ENCODE measurements around the gene SLC17A8. TPM values are rescaled to one million over a fixed set of nuclear protein-coding genes. Genes with fewer than 3 reads are reported as not detected.

Gene SLC17A8
- total RNA-seq, 1 experiment from 2014 or later = not detected

DNA sequence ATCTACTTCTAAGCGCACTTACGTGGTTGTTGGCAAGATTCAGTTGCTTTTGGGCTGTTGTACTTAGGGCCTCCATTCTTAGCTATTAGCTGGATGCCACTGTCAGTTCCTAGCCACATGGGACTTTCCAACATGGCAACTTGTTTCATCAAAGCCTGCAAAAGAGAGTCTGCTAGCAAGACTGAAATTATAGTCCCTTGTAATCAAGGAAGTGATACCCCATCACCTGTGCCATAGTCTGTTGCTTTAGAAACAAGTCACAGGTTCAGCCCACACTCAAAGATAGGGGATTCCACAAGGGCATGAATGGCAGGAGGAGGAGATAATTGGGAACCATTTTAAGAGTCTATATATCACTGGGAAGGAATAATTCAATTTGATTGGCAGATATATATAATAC is 27.1 kb upstream of the SLC17A8 start:
- H3K9me3 ChIP-seq (ENCODE audit: insufficient read depth, low read depth) = no peaks in the 10 kb centered on the region
- ChIA-PET CTCF (no interaction called here), POLR2A (ENCODE audit: unreplicated experiment) (no interaction called here)
- no peak overlapping the region for H3K4me3 ChIP-seq
- no peaks in the 10 kb centered on the region for H3K4me1 ChIP-seq (replicated peaks; ENCODE audit: insufficient read depth)
- H4K20me1 ChIP-seq (ENCODE audit: insufficient read depth) = no peaks in the 10 kb centered on the region; the same call in 1 of the 2 replicates
- no peak for DNase-seq
- no peak for TF ChIP-seq EZH2 (IDR thresholded peaks at IDR 0.05; ENCODE audit: low read depth)
- TF ChIP-seq, protein P1, sequence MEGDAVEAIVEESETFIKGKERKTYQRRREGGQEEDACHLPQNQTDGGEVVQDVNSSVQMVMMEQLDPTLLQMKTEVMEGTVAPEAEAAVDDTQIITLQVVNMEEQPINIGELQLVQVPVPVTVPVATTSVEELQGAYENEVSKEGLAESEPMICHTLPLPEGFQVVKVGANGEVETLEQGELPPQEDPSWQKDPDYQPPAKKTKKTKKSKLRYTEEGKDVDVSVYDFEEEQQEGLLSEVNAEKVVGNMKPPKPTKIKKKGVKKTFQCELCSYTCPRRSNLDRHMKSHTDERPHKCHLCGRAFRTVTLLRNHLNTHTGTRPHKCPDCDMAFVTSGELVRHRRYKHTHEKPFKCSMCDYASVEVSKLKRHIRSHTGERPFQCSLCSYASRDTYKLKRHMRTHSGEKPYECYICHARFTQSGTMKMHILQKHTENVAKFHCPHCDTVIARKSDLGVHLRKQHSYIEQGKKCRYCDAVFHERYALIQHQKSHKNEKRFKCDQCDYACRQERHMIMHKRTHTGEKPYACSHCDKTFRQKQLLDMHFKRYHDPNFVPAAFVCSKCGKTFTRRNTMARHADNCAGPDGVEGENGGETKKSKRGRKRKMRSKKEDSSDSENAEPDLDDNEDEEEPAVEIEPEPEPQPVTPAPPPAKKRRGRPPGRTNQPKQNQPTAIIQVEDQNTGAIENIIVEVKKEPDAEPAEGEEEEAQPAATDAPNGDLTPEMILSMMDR (conservative IDR thresholded peaks at IDR 0.05) = no peak
- H3K36me3 ChIP-seq (ENCODE audit: low read depth) = peaks cover 5% of the 10 kb centered on the region; the same call in 1 of the 2 replicates
- H3F3A ChIP-seq (ENCODE audit: insufficient read depth, low read depth) = no peaks in the 10 kb centered on the region
- H3K27ac ChIP-seq = no peak overlapping the region
- no peak overlapping the region for H2AFZ ChIP-seq
- intact Hi-C loops (cut with micrococcal nuclease; ENCODE audit: unreplicated experiment) = no loop called here
- H3K79me2 ChIP-seq (ENCODE audit: low read depth) = no peaks in the 10 kb centered on the region
- no peaks in the 10 kb centered on the region for H3K9me2 ChIP-seq (ENCODE audit: insufficient read depth)
- no TSS peak for BruUV-seq (replicated peaks)
- no peak overlapping the region for H3K4me2 ChIP-seq
- H3K27me3 ChIP-seq (ENCODE audit: insufficient read depth, low read depth) = no peaks in the 10 kb centered on the region

DNA sequence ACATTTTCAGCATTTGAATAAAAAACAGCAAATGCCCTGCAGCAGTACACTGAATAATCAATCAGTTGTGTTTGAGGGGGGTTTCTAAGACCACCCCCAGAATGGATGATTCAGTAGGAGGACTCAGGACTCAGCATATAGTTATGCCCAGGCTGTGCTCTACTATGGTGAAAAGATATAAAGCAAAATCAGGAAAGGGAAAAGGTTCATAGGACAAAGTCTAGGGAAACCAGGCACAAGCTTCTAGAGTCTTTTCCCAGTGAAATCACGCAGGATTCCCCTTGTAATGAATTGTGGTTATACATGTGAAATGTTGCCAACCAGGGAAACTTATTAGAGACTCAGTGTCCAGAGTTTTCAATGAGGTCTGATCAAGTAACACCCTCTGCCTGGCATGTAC is 25.0 kb upstream of the SLC17A8 start:
- POLR2A ChIA-PET (ENCODE audit: unreplicated experiment) = no interaction called here
- DNase-seq = no peak
- Histone ChIP-seq H3K4me1 (replicated peaks; ENCODE audit: insufficient read depth) (no peaks in the 10 kb centered on the region), H3K36me3 (ENCODE audit: low read depth) (peaks cover 11% of the 10 kb centered on the region; the same call in 1 of the 2 replicates), H3K27me3 (ENCODE audit: insufficient read depth, low read depth) (no peaks in the 10 kb centered on the region), H3K9me3 (ENCODE audit: insufficient read depth, low read depth) (no peaks in the 10 kb centered on the region), H3K9me2 (ENCODE audit: insufficient read depth) (no peaks in the 10 kb centered on the region), H3K4me2 (no peak overlapping the region), H3K79me2 (ENCODE audit: low read depth) (no peaks in the 10 kb centered on the region), H4K20me1 (ENCODE audit: insufficient read depth) (no peaks in the 10 kb centered on the region), H3K27ac (no peak overlapping the region), H3F3A (ENCODE audit: insufficient read depth, low read depth) (no peaks in the 10 kb centered on the region), H3K4me3 (no peak overlapping the region), H2AFZ (no peak overlapping the region)
- intact Hi-C loops (cut with micrococcal nuclease; ENCODE audit: unreplicated experiment) = no loop called here
- CTCF ChIA-PET = no interaction called here
- TF ChIP-seq EZH2 (IDR thresholded peaks at IDR 0.05; ENCODE audit: low read depth) = no peak
- TF ChIP-seq, protein P1 (conservative IDR thresholded peaks at IDR 0.05) = no peak
- no TSS peak for BruUV-seq (replicated peaks)

DNA sequence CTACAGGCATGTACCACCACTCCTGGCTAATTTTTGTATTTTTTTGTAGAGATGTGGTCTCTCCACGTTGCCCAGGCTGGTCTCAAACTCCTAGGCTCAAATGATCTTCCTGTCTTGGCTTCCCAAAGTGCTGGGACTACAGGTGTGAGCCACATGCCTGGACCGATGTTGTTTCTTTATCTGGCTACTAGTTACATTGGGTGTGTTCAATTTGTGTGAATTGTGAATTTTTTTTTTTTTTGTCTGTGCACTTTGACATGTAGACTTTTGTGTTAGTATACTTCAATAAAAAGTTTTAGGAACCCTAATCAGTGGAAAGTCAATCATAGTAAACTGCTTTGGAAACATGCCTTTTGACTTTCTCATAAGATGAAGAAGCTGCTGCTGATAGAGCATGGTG is 24.0 kb upstream of the SLC17A8 start:
- TF ChIP-seq EZH2 (IDR thresholded peaks at IDR 0.05; ENCODE audit: low read depth) = no peak
- TF ChIP-seq, protein P1 (conservative IDR thresholded peaks at IDR 0.05) = no peak
- H3K4me2 ChIP-seq = no peak overlapping the region
- no peaks in the 10 kb centered on the region for H3K9me3 ChIP-seq (ENCODE audit: insufficient read depth, low read depth)
- H3K36me3 ChIP-seq (ENCODE audit: low read depth) = peaks cover 8% of the 10 kb centered on the region; the same call in 1 of the 2 replicates
- no peaks in the 10 kb centered on the region for H3K9me2 ChIP-seq (ENCODE audit: insufficient read depth)
- H3K27ac ChIP-seq = no peak overlapping the region
- H3K4me3 ChIP-seq = no peak overlapping the region
- BruUV-seq (replicated peaks) = no TSS peak
- no peaks in the 10 kb centered on the region for H3K4me1 ChIP-seq (replicated peaks; ENCODE audit: insufficient read depth)
- ChIA-PET POLR2A (ENCODE audit: unreplicated experiment) (no interaction called here), CTCF (no interaction called here)
- intact Hi-C loops (cut with micrococcal nuclease; ENCODE audit: unreplicated experiment) = no loop called here
- no peaks in the 10 kb centered on the region for H3F3A ChIP-seq (ENCODE audit: insufficient read depth, low read depth)
- no peaks in the 10 kb centered on the region for H3K79me2 ChIP-seq (ENCODE audit: low read depth)
- no peak overlapping the region for H2AFZ ChIP-seq
- no peak for DNase-seq
- no peaks in the 10 kb centered on the region for H3K27me3 ChIP-seq (ENCODE audit: insufficient read depth, low read depth)
- no peaks in the 10 kb centered on the region for H4K20me1 ChIP-seq (ENCODE audit: insufficient read depth)

Measured in PC-9 (cell line).